Fibroblast of lung (primary cell): ENCODE results near the gene SLC7A5.

Source experiments
- EZH2 ChIP-seq: IDR thresholded peaks from 2 replicates; pipeline ENCODE4 v1.5.1; 2012; ENCODE audit warnings: low read length, control low read depth, mild to moderate bottlenecking; ENCODE audit errors: missing control alignments
- TF ChIP-seq, protein P1 (sequence below), 2 donors: IDR thresholded peaks in 1 of 2; conservative IDR thresholded peaks in 1 of 2; 1 replicate in 1 of 2; 2 replicates in 1 of 2; pipeline ENCODE4 v1.5.1; 2011 to 2012; ENCODE audit warnings: low read length in 2 of 2, control low read depth in 1 of 2, inconsistent platforms in 1 of 2, low read depth in 1 of 2, mild to moderate bottlenecking in 1 of 2

DNA sequence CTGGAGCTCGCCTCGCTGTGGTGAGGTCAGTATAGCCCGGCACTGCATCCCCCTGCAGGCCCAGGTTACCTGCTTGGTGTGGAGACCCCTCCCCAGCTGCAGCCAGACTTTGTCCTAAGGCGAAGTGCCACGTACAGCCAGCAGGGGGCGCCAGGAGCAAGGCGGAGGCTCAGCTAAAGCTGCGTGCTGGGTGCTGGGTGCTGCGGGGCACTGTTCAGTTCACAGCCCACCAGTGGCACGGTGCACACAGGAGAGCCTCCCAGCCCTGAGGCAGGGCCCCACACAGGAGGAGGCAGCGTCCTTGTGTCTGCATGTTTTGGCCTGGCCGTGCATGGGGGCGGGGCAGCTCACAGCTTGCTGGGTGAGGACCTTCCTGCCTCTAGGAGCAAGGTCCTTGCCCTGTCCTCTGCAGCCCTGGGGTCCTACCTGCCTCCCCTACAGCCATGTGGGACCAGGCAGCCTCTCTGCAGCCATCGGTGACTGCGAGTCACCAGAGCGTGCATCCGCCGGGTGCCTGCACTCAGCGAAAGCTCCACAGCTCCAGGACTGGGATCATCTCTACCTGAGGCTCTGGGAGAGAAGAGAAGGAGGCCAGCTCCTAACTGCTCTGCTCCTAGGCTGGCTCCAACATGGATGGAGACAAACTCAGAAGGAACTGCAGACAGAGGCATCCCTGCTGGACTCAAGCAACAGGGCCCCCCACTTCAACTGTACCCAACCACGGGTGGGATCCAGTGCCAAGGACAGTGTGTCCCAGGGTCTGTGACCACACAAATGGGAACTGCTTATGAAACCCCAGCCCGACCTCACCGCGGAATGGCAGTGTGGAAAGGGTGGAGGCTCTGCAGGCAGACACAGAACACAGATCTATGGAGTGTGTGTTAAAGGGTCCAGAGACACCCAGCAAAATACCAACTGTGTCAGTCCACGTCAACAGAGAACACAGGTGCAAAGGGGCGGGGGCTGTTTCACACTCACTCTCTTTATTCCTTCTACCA, 19.0 kb downstream of the SLC7A5 start:
- TF ChIP-seq, protein P1, sequence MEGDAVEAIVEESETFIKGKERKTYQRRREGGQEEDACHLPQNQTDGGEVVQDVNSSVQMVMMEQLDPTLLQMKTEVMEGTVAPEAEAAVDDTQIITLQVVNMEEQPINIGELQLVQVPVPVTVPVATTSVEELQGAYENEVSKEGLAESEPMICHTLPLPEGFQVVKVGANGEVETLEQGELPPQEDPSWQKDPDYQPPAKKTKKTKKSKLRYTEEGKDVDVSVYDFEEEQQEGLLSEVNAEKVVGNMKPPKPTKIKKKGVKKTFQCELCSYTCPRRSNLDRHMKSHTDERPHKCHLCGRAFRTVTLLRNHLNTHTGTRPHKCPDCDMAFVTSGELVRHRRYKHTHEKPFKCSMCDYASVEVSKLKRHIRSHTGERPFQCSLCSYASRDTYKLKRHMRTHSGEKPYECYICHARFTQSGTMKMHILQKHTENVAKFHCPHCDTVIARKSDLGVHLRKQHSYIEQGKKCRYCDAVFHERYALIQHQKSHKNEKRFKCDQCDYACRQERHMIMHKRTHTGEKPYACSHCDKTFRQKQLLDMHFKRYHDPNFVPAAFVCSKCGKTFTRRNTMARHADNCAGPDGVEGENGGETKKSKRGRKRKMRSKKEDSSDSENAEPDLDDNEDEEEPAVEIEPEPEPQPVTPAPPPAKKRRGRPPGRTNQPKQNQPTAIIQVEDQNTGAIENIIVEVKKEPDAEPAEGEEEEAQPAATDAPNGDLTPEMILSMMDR (conservative IDR thresholded peaks at IDR 0.05 in 1 of 2, IDR thresholded peaks at IDR 0.05 in 1 of 2; ENCODE audit: low read depth in 1 of 2, low read length in 2 of 2): peak; percentile 81 to 89
- no peak for TF ChIP-seq EZH2
